Tibial nerve (tissue), 3 donors: ENCODE measurements around the gene NOS1AP.

Experiments used
- POLR2A ChIP-seq, 2 donors: fragments of 450-650 bp; IDR thresholded peaks; one replicate each; pipeline ENCODE4 v1.6.1; 2017; ENCODE audit warnings: antibody characterized with exemption in 2 of 2, mild to moderate bottlenecking in 2 of 2, moderate library complexity in 2 of 2
- TF ChIP-seq, protein P1 (sequence below), 5 experiments: fragments of 200-600 bp in 3 of 5; fragments of 450-650 bp in 2 of 5; sonication (generic) in 3 of 5; IDR thresholded peaks; one replicate each; pipeline ENCODE4 v1.5.1; 2016 to 2019; ENCODE audit warnings: antibody characterized with exemption in 5 of 5, mild to moderate bottlenecking in 3 of 5, moderate library complexity in 2 of 5

DNA sequence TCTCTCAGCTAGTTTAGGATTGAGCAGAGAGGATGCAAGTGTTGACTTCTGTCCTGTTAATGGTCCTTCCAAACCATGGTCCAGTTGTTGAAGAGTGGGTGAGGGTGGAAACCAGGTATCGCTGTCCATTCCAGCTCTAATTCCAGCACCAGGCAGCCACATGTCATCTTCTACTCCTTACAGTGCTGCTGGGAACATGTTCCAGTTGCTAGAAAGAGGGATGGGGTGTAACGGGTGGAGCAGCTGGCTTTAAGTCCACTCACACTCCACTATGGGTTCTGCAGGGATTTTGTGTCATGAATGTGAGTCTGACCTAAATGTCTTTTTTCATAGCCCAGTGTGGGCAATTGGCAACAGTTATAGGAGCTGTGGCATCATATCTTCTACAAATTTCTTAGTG, 25.2 kb downstream of the NOS1AP start:
- TF ChIP-seq, protein P1, sequence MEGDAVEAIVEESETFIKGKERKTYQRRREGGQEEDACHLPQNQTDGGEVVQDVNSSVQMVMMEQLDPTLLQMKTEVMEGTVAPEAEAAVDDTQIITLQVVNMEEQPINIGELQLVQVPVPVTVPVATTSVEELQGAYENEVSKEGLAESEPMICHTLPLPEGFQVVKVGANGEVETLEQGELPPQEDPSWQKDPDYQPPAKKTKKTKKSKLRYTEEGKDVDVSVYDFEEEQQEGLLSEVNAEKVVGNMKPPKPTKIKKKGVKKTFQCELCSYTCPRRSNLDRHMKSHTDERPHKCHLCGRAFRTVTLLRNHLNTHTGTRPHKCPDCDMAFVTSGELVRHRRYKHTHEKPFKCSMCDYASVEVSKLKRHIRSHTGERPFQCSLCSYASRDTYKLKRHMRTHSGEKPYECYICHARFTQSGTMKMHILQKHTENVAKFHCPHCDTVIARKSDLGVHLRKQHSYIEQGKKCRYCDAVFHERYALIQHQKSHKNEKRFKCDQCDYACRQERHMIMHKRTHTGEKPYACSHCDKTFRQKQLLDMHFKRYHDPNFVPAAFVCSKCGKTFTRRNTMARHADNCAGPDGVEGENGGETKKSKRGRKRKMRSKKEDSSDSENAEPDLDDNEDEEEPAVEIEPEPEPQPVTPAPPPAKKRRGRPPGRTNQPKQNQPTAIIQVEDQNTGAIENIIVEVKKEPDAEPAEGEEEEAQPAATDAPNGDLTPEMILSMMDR (IDR thresholded peaks at IDR 0.05) = no peak
- TF ChIP-seq POLR2A (IDR thresholded peaks at IDR 0.05) = no peak
